Activated CD8-positive, alpha-beta memory T cell treated with anti-CD3 and anti-CD28 coated beads, Interleukin-2, amount 10 ng/mL, durations not matched to agents 7 days and 5 days (primary cell): ENCODE results near the gene NMNAT2. TPM values are rescaled to one million over a fixed set of nuclear protein-coding genes. Genes with fewer than 3 reads are reported as not detected.

Experiments
- ATAC-seq: fragments of 150-1000 bp; cut with Tn5 transposase; one replicate; pipeline ENCODE4 v1.10.0; 2021; ENCODE audit warnings: moderate library complexity
- CTCF ChIA-PET: fragments of 350-600 bp; sonication (Branson Sonifier 250); formaldehyde crosslinking; loops from one replicate; lab custom pipeline; 2021; ENCODE audit warnings: antibody characterized with exemption; lab: Charles Lee
- DNase-seq: peaks from one replicate; pipeline ENCODE4 v3.0.0-alpha.2; 2020
- H3K27ac Mint-ChIP-seq: one replicate; pipeline ENCODE4 v1.8.0; 2021; ENCODE audit warnings: mild to moderate bottlenecking, mixed read lengths
- H3K27me3 Mint-ChIP-seq: one replicate; pipeline ENCODE4 v1.8.0; 2021; ENCODE audit warnings: mixed read lengths
- H3K36me3 Mint-ChIP-seq: one replicate; pipeline ENCODE4 v1.8.0; 2021; ENCODE audit warnings: mild to moderate bottlenecking, mixed read lengths
- H3K4me1 Mint-ChIP-seq: one replicate; pipeline ENCODE4 v1.8.0; 2021; ENCODE audit warnings: mixed read lengths
- H3K4me3 Mint-ChIP-seq: one replicate; pipeline ENCODE4 v1.8.0; 2021; ENCODE audit warnings: mild to moderate bottlenecking, moderate library complexity, mixed read lengths
- H3K9me3 Mint-ChIP-seq: one replicate; pipeline ENCODE4 v1.8.0; 2022; ENCODE audit warnings: low read depth, mixed read lengths
- total RNA-seq, 2 experiments: library from RNA; stranded (reverse); gene quantifications; one replicate each; pipeline ENCODE4 v1.2.3, GENCODE V29; 2021

The NMNAT2 gene
- total RNA-seq, 2 experiments from 2014 or later, result not detected

DNA sequence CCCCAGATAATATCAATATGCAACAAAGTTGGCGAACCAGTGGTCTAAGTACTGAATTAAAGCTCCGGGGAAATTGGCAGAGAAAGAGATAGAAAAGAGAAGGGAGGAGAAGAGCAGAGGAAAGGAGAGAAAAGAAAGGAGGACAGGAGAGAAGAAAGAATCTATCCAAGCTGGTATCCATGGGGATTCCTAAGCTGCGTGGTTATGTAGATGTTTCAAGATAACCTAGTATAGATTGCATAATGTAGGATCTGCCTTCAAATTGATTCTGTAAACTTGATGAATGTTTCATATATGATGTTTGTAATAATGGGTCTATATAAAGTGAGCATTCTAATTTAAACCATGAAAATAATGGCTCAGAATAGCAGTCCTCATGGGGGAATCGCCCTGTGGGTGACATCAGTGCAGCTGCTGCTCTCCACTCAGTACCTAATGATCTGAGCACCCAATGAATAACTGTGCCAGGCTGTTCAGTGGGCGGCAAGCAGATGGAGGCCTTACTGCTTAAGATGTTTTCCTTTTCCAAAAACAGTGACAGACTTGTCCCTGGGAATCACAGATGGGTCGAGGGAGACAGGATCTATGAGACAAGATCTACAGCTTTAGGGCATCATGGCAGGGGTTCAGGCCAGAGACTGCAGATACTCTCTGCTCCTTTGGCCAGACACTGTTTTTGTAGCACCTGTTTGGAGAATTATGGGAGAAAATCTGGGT is 154.1 kb downstream of the NMNAT2 start:
- no peaks in the 10 kb centered on the region for H3K4me1 Mint-ChIP-seq
- no peaks in the 10 kb centered on the region for H3K9me3 Mint-ChIP-seq
- no peak for DNase-seq
- ATAC-seq, result no peak
- no peak overlapping the region for H3K27ac Mint-ChIP-seq
- no peak overlapping the region for H3K4me3 Mint-ChIP-seq
- no peaks in the 10 kb centered on the region for H3K36me3 Mint-ChIP-seq
- peaks cover 25% of the 10 kb centered on the region for H3K27me3 Mint-ChIP-seq
- CTCF ChIA-PET, result no interaction called here

DNA sequence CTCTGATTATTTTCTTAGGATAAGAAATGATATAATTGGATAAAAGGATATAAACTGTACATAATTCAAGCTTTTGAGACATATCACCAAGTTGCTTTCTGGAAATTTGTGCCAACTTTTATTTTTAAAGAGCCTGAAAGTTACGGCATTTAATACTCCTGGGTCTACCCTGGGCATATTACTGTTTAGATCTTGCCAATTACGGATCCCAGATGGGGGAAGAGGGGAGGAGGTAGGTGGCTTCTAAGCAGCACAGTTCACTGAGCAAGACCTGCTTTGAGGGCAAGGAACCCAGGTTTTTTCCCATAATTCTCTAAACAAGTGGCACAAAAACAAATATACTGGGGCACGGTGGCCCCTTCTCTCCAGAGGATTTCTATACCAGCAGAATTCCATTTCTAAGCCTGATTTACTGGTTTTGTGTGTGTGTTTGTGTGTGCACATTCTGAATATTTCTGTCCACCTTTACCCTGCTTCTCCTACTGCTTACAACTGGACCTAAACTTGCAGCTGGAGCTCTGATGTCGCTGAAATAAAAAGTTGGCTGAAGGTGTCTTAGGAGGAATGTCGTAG is 155.5 kb downstream of the NMNAT2 start:
- Mint-ChIP-seq H3K36me3 (no peaks in the 10 kb centered on the region), H3K9me3 (no peaks in the 10 kb centered on the region), H3K4me1 (no peaks in the 10 kb centered on the region), H3K27ac (no peak overlapping the region), H3K27me3 (peaks cover 33% of the 10 kb centered on the region), H3K4me3 (no peak overlapping the region)
- ATAC-seq (no peak), DNase-seq (no peak)
- CTCF ChIA-PET, result no interaction called here

DNA sequence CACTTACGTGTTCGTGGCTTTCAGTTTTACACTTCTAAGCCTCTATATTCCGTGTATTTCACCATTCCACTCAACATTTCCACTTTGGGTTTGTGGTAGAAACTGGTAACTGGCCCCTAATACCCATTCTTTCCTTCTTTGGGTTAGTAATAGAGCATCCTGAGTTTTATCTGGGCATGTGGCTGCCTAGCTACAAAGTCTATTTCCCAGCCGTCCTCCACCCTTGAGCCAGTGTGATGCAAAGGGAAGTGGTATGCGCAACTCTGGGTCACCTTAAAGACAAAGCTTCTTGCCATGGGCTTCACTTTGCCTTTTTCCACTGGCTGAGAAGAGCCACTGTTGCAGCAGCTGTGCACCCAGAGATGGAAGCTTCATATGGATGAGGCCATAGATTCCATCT is 158.3 kb downstream of the NMNAT2 start:
- H3K4me1 Mint-ChIP-seq, result no peaks in the 10 kb centered on the region
- H3K9me3 Mint-ChIP-seq, result no peaks in the 10 kb centered on the region
- H3K27me3 Mint-ChIP-seq, result peaks cover 21% of the 10 kb centered on the region
- H3K27ac Mint-ChIP-seq, result no peak overlapping the region
- H3K36me3 Mint-ChIP-seq, result no peaks in the 10 kb centered on the region
- ATAC-seq, result no peak
- CTCF ChIA-PET, result no interaction called here
- H3K4me3 Mint-ChIP-seq, result no peak overlapping the region
- no peak for DNase-seq

DNA sequence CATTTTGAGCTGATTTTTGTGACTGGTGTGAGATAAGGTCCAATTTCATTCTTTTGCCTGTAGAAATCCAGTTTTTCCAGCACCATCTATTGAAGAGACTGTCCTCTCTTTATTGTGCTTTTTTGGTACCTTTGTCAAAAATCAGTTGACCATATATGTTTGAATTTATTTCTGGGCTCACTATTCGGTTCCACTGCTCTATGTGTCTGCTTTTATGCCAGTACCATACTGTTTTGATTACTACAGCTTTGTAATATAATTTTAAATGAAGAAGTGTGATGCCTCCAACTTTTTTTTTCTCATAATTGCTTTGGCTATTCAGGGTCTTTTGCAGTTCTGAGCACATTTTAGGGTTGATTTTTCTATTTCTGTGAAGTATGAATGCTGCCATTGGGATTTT is 163.1 kb downstream of the NMNAT2 start:
- DNase-seq (no peak), ATAC-seq (no peak)
- Mint-ChIP-seq H3K27ac (no peak overlapping the region), H3K27me3 (peaks cover 20% of the 10 kb centered on the region), H3K4me1 (no peaks in the 10 kb centered on the region), H3K4me3 (no peak overlapping the region), H3K9me3 (no peaks in the 10 kb centered on the region), H3K36me3 (no peaks in the 10 kb centered on the region)
- CTCF ChIA-PET, result no interaction called here

DNA sequence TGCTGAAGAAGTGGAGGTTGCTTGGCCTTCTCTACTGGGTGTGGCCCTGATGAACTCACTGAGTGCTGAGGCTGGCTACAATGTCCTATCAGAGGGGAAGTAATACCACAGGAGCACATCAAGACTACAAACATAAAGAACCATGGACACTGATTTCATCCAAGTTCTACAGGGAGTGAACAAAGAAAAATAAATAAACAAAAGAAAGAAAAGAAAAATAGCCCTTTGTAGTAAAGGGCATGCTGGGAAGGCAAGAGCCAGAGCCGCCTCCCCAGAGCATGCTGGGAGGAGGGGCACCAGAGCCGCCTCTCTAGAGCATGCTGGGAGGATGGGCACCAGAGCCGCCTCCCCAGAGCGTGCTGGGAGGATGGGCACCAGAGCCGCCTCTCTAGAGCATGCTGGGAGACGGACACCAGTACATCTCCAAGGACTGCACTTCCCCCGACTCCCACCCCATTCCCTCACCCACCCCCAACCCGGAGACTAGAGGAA is 166.2 kb downstream of the NMNAT2 start:
- Mint-ChIP-seq H3K9me3 (no peaks in the 10 kb centered on the region), H3K4me3 (no peak overlapping the region), H3K4me1 (no peaks in the 10 kb centered on the region), H3K27ac (no peak overlapping the region), H3K36me3 (no peaks in the 10 kb centered on the region), H3K27me3 (peaks cover 20% of the 10 kb centered on the region)
- CTCF ChIA-PET, result no interaction called here
- ATAC-seq (no peak), DNase-seq (no peak)

DNA sequence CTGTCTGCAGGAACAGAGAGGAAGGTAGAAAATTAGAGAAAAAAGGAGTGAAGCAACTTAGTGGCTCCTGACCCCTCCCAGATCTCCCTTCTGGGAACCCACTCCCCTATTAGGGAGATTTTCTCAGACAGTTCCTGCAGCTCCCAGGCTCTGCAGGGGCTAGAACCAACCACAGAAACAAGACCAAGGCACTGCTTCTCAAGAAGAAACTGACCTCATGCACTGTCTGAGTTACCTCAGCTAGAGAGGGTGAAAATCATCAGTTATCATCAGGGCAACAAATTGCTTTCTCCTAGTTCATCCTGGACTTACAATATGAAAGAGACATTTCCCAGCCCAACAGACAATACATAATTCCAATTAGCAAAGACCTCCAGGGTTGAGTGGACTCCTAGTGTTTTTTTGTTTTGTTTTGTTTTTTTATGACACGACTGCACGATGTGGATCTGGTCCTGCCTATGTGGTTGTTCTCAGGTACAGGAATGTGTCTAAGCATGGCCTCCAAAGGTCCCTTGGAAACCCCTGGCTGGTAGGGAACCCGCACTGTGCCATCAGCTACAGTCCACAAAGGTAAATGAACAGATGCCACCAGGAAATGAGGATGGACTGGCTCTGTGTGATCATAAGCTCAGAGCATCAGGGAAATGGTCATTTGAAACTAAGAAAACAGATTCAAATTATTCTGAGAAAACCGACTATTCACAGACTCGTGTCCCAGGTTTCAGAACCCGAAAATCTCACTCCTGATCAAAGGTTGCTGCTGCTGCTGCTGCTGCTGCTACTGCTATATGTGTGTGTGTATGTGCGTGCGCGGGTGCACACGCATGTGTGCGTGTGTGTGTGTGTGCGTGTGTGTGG is 166.8 kb downstream of the NMNAT2 start:
- Mint-ChIP-seq H3K27me3 (peaks cover 22% of the 10 kb centered on the region), H3K36me3 (no peaks in the 10 kb centered on the region), H3K4me1 (no peaks in the 10 kb centered on the region), H3K9me3 (no peaks in the 10 kb centered on the region), H3K4me3 (no peak overlapping the region), H3K27ac (no peak overlapping the region)
- CTCF ChIA-PET, result no interaction called here
- ATAC-seq, result no peak
- DNase-seq, result no peak

DNA sequence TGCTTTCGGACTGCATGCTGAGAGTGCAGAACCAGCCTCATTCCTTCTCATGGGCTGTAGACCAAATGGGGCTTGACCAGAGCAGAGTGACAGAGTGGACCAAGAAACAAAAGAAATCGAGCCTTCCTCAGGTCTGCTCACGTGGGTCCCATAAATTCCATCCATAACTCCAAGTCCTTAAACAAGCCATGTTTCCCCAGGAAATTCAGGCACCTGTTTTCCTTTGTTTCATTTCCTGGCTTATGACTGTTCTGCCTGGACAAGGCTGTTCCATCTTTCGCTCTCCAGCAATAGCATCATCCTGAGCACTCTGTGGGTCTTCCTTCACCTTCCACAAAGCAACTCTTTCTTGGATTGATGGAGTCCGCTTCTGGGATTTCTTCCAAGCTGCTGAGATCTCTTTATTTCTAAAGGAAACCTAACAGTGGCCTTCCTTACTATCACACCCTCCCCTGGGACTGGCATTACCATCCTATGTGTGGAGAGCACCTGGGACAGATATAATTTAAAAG is 168.2 kb downstream of the NMNAT2 start:
- no peak for DNase-seq
- CTCF ChIA-PET, result no interaction called here
- H3K36me3 Mint-ChIP-seq, result no peaks in the 10 kb centered on the region

DNA sequence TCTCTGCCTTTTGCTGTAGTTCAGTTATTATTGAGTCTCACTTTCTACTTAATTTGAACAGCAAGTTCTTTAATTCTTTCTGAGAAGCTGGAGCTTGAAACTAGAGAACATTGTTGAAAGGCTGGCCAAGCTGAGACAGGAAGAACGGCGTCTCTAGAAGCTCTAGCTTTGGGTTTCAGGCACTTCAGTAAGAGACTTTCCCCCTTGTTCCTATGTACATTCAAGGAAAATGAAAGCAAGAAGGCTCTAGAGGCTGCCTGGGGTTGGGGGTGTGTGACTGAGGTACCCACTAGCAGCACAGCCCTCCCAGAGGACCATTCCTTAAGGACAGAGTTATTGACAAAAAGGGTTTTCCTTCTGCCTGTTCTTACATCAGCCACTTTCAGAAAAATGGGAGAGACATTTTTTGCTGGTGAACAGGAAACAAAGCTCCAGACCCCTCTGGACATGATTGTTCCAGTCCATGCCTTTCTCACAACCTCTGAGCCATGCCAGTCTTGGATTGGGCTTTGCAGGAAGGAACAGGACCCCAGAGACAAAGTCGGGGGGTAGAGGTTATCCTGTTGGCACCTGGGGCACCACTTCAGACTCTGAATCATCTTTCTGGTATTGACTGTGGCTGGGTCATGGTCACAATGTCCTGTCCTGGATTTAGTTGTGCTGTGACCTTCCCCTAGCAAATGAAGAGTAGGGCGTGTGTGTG is 169.0 kb downstream of the NMNAT2 start:
- Mint-ChIP-seq H3K27ac (no peak overlapping the region), H3K4me1 (no peaks in the 10 kb centered on the region), H3K4me3 (no peak overlapping the region), H3K36me3 (no peaks in the 10 kb centered on the region), H3K27me3 (peaks cover 21% of the 10 kb centered on the region), H3K9me3 (no peaks in the 10 kb centered on the region)
- CTCF ChIA-PET, result no interaction called here
- no peak for DNase-seq
- no peak for ATAC-seq

More for the DNA sequence above, 168.2 kb downstream of the NMNAT2 start:
- Mint-ChIP-seq H3K4me1 (no peaks in the 10 kb centered on the region), H3K27ac (no peak overlapping the region), H3K27me3 (peaks cover 23% of the 10 kb centered on the region), H3K4me3 (no peak overlapping the region), H3K9me3 (no peaks in the 10 kb centered on the region)
- ATAC-seq, result no peak

DNA sequence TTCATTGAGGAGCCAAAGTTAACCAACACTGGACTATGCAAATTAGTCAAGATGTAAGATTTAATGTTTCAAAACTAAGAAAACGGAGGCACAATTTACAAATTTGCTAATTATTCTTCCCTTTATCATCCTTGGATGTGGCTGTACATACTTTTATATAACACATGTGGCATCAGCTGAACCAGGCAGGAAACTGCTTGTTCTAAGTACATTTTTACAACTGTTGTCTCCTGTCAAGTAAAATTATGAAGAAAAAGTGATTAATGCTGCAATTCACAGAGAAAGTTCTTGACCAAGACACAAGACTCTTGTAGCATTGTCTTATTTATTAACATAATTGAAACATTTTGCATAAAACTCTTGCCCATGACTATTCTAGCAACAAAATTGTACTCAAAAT is 170.2 kb downstream of the NMNAT2 start:
- DNase-seq (no peak), ATAC-seq (no peak)
- CTCF ChIA-PET, result interaction anchor here (0.7 kb wide), 1 partner anchor 570 kb away, joined by 5 read pairs; no protein-coding TSS in a partner anchor
- Mint-ChIP-seq H3K27ac (no peak overlapping the region), H3K4me3 (no peak overlapping the region), H3K4me1 (no peaks in the 10 kb centered on the region), H3K27me3 (peaks cover 22% of the 10 kb centered on the region), H3K36me3 (no peaks in the 10 kb centered on the region), H3K9me3 (no peaks in the 10 kb centered on the region)

DNA sequence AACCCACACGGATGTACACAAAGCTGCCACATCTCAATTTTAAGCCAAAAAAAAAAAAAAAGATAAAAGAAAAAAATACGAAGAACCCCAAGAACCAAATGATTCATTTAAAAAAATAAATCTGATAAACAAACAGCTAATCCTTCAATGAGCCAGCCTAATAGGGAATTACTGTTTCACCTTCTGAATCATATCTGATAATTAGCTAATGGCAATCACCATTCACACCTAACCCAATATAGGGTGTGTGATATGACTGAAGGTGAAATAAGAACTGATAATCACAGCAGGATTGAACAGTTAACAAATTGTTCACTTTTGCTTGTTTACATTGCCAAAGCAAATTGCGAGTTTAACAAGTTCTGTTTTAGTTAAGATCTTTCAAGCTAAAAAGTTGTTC is 170.7 kb downstream of the NMNAT2 start:
- Mint-ChIP-seq H3K4me3 (no peak overlapping the region), H3K27ac (no peak overlapping the region), H3K4me1 (no peaks in the 10 kb centered on the region), H3K36me3 (no peaks in the 10 kb centered on the region), H3K27me3 (peaks cover 24% of the 10 kb centered on the region), H3K9me3 (no peaks in the 10 kb centered on the region)
- CTCF ChIA-PET, result interaction anchor here (0.7 kb wide), 1 partner anchor 571 kb away, joined by 5 read pairs; no protein-coding TSS in a partner anchor
- DNase-seq (no peak), ATAC-seq (no peak)

DNA sequence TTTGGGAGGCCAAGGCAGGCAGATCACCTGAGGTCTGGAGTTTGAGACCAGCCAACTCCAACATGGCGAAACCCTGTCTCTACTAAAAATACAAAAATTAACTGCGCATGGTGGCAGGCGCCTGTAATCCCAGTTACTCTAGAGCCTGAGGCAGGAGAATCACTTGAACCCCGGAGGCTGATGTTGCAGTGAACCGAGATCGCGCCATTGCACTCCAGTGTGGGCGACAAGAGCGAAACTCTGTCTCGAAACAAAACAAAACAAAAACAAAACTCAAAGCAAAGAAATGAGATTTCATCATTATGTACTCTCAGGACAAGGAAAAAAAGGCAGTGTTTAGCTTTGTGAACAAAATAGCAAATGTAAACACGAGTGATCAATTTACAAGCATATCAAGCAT is 171.1 kb downstream of the NMNAT2 start:
- H3K9me3 Mint-ChIP-seq, result no peaks in the 10 kb centered on the region
- ATAC-seq, result no peak
- H3K4me3 Mint-ChIP-seq, result no peak overlapping the region
- H3K4me1 Mint-ChIP-seq, result no peaks in the 10 kb centered on the region
- CTCF ChIA-PET, result no interaction called here
- no peaks in the 10 kb centered on the region for H3K36me3 Mint-ChIP-seq
- H3K27ac Mint-ChIP-seq, result no peak overlapping the region
- no peak for DNase-seq
- peaks cover 26% of the 10 kb centered on the region for H3K27me3 Mint-ChIP-seq

DNA sequence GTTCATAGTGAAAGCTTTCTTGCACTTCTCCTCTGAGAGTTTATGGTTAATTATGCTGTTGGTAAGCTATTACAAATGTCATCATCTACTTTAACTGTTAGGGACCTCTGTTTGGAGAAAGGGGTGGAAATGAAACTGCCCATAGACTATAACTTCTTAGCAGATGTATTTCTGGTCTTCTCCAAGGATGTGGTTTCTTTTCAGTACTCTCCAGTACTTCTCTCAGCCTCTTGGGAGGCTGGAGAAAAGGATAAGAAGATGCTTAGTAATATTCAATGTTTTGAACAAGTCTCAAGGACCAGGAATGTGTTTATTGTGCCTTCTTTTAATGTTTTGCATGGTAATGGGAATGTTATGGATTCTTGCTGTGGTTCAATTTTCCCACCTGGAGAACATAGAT is 171.7 kb downstream of the NMNAT2 start:
- ATAC-seq (no peak), DNase-seq (no peak)
- Mint-ChIP-seq H3K4me3 (no peak overlapping the region), H3K27ac (no peak overlapping the region), H3K36me3 (no peaks in the 10 kb centered on the region), H3K9me3 (no peaks in the 10 kb centered on the region), H3K4me1 (no peaks in the 10 kb centered on the region), H3K27me3 (peaks cover 30% of the 10 kb centered on the region)
- CTCF ChIA-PET, result no interaction called here

DNA sequence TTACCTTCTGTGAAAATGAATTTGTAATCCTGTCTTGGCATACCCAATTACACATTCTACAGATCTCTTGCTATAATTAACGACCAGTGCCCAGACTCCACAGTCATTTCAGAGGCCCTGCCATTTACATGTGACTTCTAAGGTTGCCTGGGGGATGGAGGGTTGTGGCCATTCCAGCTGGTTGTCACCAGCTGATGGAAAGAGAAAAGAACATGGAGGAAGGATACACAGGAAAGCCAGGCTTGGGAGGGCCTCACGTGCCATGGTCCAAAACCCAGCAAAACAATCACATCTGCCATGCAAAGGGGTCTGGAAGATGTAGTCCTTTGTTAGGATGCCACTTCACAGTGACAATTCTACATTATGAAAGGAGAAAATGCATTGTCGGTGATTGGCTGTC is 172.8 kb downstream of the NMNAT2 start:
- ATAC-seq, result no peak
- H3K27ac Mint-ChIP-seq, result no peak overlapping the region
- no peaks in the 10 kb centered on the region for H3K9me3 Mint-ChIP-seq
- peaks cover 30% of the 10 kb centered on the region for H3K27me3 Mint-ChIP-seq
- CTCF ChIA-PET, result no interaction called here
- H3K4me1 Mint-ChIP-seq, result no peaks in the 10 kb centered on the region
- no peak for DNase-seq
- no peak overlapping the region for H3K4me3 Mint-ChIP-seq
- no peaks in the 10 kb centered on the region for H3K36me3 Mint-ChIP-seq
